Natural killer cell (primary cell): ENCODE measurements around the gene BMPR1A. TPM values are rescaled to one million over a fixed set of nuclear protein-coding genes. Genes with fewer than 3 reads are reported as not detected.

ENCODE experiments used
- ATAC-seq, 3 donors: fragments of 150-1000 bp in 2 of 3; fragments of 200-7000 bp in 1 of 3; cut with Tn5 transposase; 1 replicate in 1 of 3; 2 replicates in 2 of 3; pipeline ENCODE4 v1.10.0; 2021; ENCODE audit warnings: mild to moderate bottlenecking in 2 of 3, moderate library complexity in 2 of 3
- DNase-seq, 2 donors: peaks; one replicate each; pipeline versions ENCODE4 v3.0.0 to v3.0.0-alpha.2; 2013 to 2021; ENCODE audit warnings: mixed read lengths in 1 of 2
- H3K27ac ChIP-seq: one replicate; pipeline ENCODE4 v1.5.1; 2013; ENCODE audit warnings: mild to moderate bottlenecking, low read length
- H3K27me3 ChIP-seq: one replicate; pipeline ENCODE4 v1.6.1; 2013; ENCODE audit warnings: low read length; ENCODE audit not compliant: control insufficient read depth, insufficient read depth
- H3K36me3 ChIP-seq: one replicate; pipeline ENCODE4 v1.6.1; 2013; ENCODE audit warnings: low read length; ENCODE audit not compliant: control insufficient read depth, insufficient read depth
- H3K4me1 ChIP-seq: one replicate; pipeline ENCODE4 v1.6.1; 2013; ENCODE audit warnings: low read length; ENCODE audit not compliant: control insufficient read depth, insufficient read depth
- H3K4me3 ChIP-seq: one replicate; pipeline ENCODE4 v1.5.1; 2013; ENCODE audit warnings: low read length
- H3K9me3 ChIP-seq: one replicate; pipeline ENCODE4 v1.6.1; 2013; ENCODE audit warnings: low read length; ENCODE audit not compliant: control insufficient read depth, insufficient read depth
- H3K27ac Mint-ChIP-seq, 2 donors: one replicate each; pipeline ENCODE4 v1.8.0; 2022; ENCODE audit warnings: mild to moderate bottlenecking in 2 of 2, mixed read lengths in 2 of 2, moderate library complexity in 1 of 2
- H3K27me3 Mint-ChIP-seq, 2 donors: one replicate each; pipeline ENCODE4 v1.8.0; 2022; ENCODE audit warnings: low read depth in 2 of 2, mixed read lengths in 2 of 2
- H3K36me3 Mint-ChIP-seq: one replicate; pipeline ENCODE4 v1.8.0; 2022; ENCODE audit warnings: mixed read lengths
- H3K4me1 Mint-ChIP-seq, 2 donors: one replicate each; pipeline ENCODE4 v1.8.0; 2022; ENCODE audit warnings: mixed read lengths in 2 of 2
- H3K4me3 Mint-ChIP-seq: one replicate; pipeline ENCODE4 v1.8.0; 2022; ENCODE audit warnings: mild to moderate bottlenecking, moderate library complexity, mixed read lengths
- H3K9me3 Mint-ChIP-seq, 2 donors: one replicate each; pipeline ENCODE4 v1.8.0; 2022; ENCODE audit warnings: mixed read lengths in 2 of 2
- CTCF ChIP-seq: fragments of 200-600 bp; IDR thresholded peaks from one replicate; pipeline ENCODE4 v1.8.0; 2022; ENCODE audit warnings: antibody characterized with exemption
- WGBS: methylation state at CpG from one replicate; pipeline ENCODE4 v1.1.7; 2013; ENCODE audit warnings: missing lambda C conversion rate; ENCODE audit not compliant: insufficient coverage; 5-methylcytosine and 5-hydroxymethylcytosine counted together
- intact Hi-C: fragments of 100-400 bp; cut with micrococcal nuclease; formaldehyde crosslinking; loops from one replicate; pipeline ENCODE4 v1.14.2; 2022
- total RNA-seq, 4 donors: library from RNA; stranded (reverse); fragments of 120-200 nt in 1 of 4; gene quantifications; one replicate each; pipeline versions ENCODE4 v1.2.3 to v1.2.4, GENCODE V29; 2013 to 2022

Gene BMPR1A
- total RNA-seq, 3 donors from 2014 or later (not counting 1 experiment from before 2014, with no cell fraction given), result 5.5 to 8.1 (median 7.7) TPM

- Histone ChIP-seq H3K9me3 (no peaks in the 10 kb centered on the region), H3K27ac (no peak overlapping the region), H3K4me1 (peaks cover 7% of the 10 kb centered on the region), H3K27me3 (no peaks in the 10 kb centered on the region), H3K36me3 (no peaks in the 10 kb centered on the region), H3K4me3 (no peak overlapping the region)
- no peak for ATAC-seq
- DNase-seq, result no peak
- Mint-ChIP-seq H3K4me3 (no peak overlapping the region), H3K27me3 (peaks cover 0 to under 1% of the 10 kb centered on the region in 2 donors), H3K27ac (no peak overlapping the region), H3K4me1 (peaks cover 3 to 6% of the 10 kb centered on the region in 2 donors), H3K36me3 (no peaks in the 10 kb centered on the region), H3K9me3 (no peaks in the 10 kb centered on the region)
- 71% methylated on average over 1 of the region's 2 CpGs for WGBS
- intact Hi-C loops, result no loop called here
- no peak for TF ChIP-seq CTCF
Observed at GRCh38 chr10:86941426-86941825, 185.0 kb downstream of the BMPR1A start.

GRCh38 chr10:86941991-86942421 is 185.6 kb downstream of the BMPR1A start:
- no peaks in the 10 kb centered on the region for H3K9me3 Mint-ChIP-seq
- TF ChIP-seq CTCF, result no peak
- H3K27me3 Mint-ChIP-seq, result peaks cover 0 to 6% of the 10 kb centered on the region in 2 donors
- no peak overlapping the region for H3K27ac Mint-ChIP-seq
- H3K4me3 Mint-ChIP-seq, result no peak overlapping the region
- no peaks in the 10 kb centered on the region for H3K36me3 Mint-ChIP-seq
- intact Hi-C loops, result no loop called here
- no peaks in the 10 kb centered on the region for H3K36me3 ChIP-seq
- no peak for DNase-seq
- no peak overlapping the region for H3K4me3 ChIP-seq
- H3K4me1 ChIP-seq, result peaks cover 7% of the 10 kb centered on the region
- H3K4me1 Mint-ChIP-seq, result peaks cover 3 to 6% of the 10 kb centered on the region in 2 donors
- H3K9me3 ChIP-seq, result no peaks in the 10 kb centered on the region
- H3K27ac ChIP-seq, result no peak overlapping the region
- WGBS, result 94% methylated on average over 14 of the region's 14 CpGs
- H3K27me3 ChIP-seq, result no peaks in the 10 kb centered on the region
- ATAC-seq, result no peak

GRCh38 chr10:86942441-86943315 is 186.3 kb downstream of the BMPR1A start:
- DNase-seq (no peak), ATAC-seq (no peak)
- no peaks in the 10 kb centered on the region for H3K36me3 Mint-ChIP-seq
- H3K9me3 Mint-ChIP-seq, result no peaks in the 10 kb centered on the region
- no peak overlapping the region for H3K4me3 Mint-ChIP-seq
- no peak overlapping the region for H3K4me3 ChIP-seq
- peaks cover 7% of the 10 kb centered on the region for H3K4me1 ChIP-seq
- peaks cover 0 to 7% of the 10 kb centered on the region in 2 donors for H3K27me3 Mint-ChIP-seq
- WGBS, result 94% methylated on average over 94 of the region's 94 CpGs
- no peak overlapping the region for H3K27ac ChIP-seq
- H3K27me3 ChIP-seq, result no peaks in the 10 kb centered on the region
- no peak overlapping the region for H3K27ac Mint-ChIP-seq
- no peaks in the 10 kb centered on the region for H3K9me3 ChIP-seq
- H3K4me1 Mint-ChIP-seq, result peaks cover 3 to 6% of the 10 kb centered on the region in 2 donors
- no peaks in the 10 kb centered on the region for H3K36me3 ChIP-seq
- intact Hi-C loops, result no loop called here
- no peak for TF ChIP-seq CTCF
